Nephron progenitor cell (in vitro differentiated cells): ENCODE results near the gene NDC80.

Experiments
- DNase-seq: peaks from one replicate; pipeline ENCODE4 v3.0.0; 2021
- H3K27ac Mint-ChIP-seq: 2 replicates; pipeline ENCODE4 v1.8.0; 2021; ENCODE audit warnings: mild to moderate bottlenecking, moderate library complexity, mixed read lengths
- H3K27me3 Mint-ChIP-seq: 2 replicates; pipeline ENCODE4 v1.8.0; 2021; ENCODE audit warnings: mild to moderate bottlenecking, low read depth, mixed read lengths; ENCODE audit not compliant: poor library complexity
- H3K36me3 Mint-ChIP-seq: 2 replicates; pipeline ENCODE4 v1.8.0; 2021; ENCODE audit warnings: low read depth, mixed read lengths
- H3K4me1 Mint-ChIP-seq: 2 replicates; pipeline ENCODE4 v1.8.0; 2021; ENCODE audit warnings: mixed read lengths
- H3K4me3 Mint-ChIP-seq: 2 replicates; pipeline ENCODE4 v1.8.0; 2021; ENCODE audit warnings: mild to moderate bottlenecking, moderate library complexity, mixed read lengths
- H3K9me3 Mint-ChIP-seq: 2 replicates; pipeline ENCODE4 v1.8.0; 2021; ENCODE audit warnings: mild to moderate bottlenecking, moderate library complexity, mixed read lengths
- TF ChIP-seq, protein P1 (sequence below): fragments of 200-600 bp; sonication (generic); IDR thresholded peaks from 2 replicates; pipeline ENCODE4 v1.5.0; 2021; ENCODE audit warnings: antibody characterized with exemption

NDC80 gene

DNA sequence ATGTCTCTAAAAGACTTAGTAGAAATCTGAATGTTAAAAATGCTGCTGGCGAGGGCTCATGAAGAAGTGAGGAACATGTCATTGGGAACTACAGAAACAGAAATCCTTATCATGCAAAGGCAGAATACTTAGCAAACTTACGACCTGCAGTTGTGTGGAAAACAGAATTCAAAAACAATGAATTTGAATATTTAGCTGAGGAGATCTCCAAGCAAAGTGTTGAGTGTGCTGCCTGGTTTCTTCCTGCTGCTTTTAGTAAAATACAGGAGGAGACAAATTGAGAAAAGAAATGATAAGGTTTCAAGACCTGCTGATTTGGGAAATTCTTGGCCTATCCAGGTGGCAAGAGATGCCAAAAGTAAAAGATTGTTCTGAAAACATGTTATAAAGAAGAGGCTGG, 38.6 kb upstream of the NDC80 start:
- TF ChIP-seq, protein P1, sequence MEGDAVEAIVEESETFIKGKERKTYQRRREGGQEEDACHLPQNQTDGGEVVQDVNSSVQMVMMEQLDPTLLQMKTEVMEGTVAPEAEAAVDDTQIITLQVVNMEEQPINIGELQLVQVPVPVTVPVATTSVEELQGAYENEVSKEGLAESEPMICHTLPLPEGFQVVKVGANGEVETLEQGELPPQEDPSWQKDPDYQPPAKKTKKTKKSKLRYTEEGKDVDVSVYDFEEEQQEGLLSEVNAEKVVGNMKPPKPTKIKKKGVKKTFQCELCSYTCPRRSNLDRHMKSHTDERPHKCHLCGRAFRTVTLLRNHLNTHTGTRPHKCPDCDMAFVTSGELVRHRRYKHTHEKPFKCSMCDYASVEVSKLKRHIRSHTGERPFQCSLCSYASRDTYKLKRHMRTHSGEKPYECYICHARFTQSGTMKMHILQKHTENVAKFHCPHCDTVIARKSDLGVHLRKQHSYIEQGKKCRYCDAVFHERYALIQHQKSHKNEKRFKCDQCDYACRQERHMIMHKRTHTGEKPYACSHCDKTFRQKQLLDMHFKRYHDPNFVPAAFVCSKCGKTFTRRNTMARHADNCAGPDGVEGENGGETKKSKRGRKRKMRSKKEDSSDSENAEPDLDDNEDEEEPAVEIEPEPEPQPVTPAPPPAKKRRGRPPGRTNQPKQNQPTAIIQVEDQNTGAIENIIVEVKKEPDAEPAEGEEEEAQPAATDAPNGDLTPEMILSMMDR = no peak
- Mint-ChIP-seq H3K27ac (no peak overlapping the region), H3K36me3 (peaks cover 80% of the 10 kb centered on the region), H3K9me3 (peaks cover 64% of the 10 kb centered on the region), H3K27me3 (peaks cover 5% of the 10 kb centered on the region), H3K4me1 (peaks cover 26% of the 10 kb centered on the region), H3K4me3 (no peak overlapping the region)
- DNase-seq = no peak

- no peak overlapping the region for H3K27ac Mint-ChIP-seq
- H3K4me1 Mint-ChIP-seq = peaks cover 44% of the 10 kb centered on the region
- peaks cover 56% of the 10 kb centered on the region for H3K9me3 Mint-ChIP-seq
- DNase-seq = no peak
- TF ChIP-seq, protein P1 = no peak
- peaks cover 71% of the 10 kb centered on the region for H3K36me3 Mint-ChIP-seq
- peaks cover 5% of the 10 kb centered on the region for H3K27me3 Mint-ChIP-seq
- H3K4me3 Mint-ChIP-seq = no peak overlapping the region
Measured at GRCh38 chr18:2534906-2535305, 36.5 kb upstream of the NDC80 start.

DNA sequence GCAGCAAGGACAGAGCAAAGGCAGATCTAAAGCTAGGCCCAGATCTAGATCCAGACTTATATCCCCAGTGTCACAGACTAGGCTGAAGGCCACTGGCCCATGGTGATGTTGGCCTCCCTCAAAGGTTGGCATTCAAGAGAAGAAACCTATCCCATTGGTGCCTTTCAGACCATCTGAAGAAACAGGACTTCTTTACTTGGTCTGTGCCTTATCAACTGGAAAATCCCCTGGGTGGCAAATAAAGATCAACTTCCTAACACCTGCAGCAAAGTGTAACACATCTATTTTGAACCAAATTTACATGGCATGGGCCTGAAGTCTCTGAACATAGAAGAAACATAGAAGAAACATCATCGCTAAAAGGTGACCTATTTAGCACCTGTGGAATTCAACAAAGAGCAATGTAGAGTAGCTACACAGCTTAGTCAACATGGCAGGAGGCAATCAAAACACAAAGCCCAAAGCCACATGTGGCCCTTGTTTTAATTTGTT, 35.9 kb upstream of the NDC80 start:
- no peak for DNase-seq
- TF ChIP-seq, protein P1 = no peak
- H3K27me3 Mint-ChIP-seq = peaks cover 5% of the 10 kb centered on the region
- H3K9me3 Mint-ChIP-seq = peaks cover 51% of the 10 kb centered on the region
- H3K27ac Mint-ChIP-seq = no peak overlapping the region
- H3K4me1 Mint-ChIP-seq = peaks cover 50% of the 10 kb centered on the region
- no peak overlapping the region for H3K4me3 Mint-ChIP-seq
- H3K36me3 Mint-ChIP-seq = peaks cover 66% of the 10 kb centered on the region

DNA sequence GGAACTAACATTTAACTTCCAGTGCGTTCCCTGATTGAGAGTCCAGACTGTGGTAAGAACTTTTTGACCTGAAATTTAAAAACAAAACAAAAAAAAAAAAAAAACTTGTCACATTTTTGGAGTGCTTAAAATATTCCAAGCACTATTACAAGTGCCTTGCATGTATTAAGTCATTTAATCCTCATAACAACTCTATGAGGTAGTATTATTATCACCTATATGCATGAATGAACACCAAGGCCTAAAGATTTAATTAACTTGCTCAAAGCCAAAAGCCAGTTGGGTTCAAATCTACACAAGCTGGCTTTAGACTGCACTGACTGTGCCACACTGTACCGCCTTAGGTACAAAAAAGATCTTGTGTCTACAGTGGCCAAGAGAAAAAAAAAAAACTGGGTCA, 35.3 kb upstream of the NDC80 start:
- Mint-ChIP-seq H3K27ac (peak overlapping the region; percentile 83), H3K36me3 (peaks cover 60% of the 10 kb centered on the region), H3K4me1 (peaks cover 56% of the 10 kb centered on the region)

GRCh38 chr18:2536493-2536892, 34.9 kb upstream of the NDC80 start:
- peaks cover 58% of the 10 kb centered on the region for H3K36me3 Mint-ChIP-seq
- peaks cover 5% of the 10 kb centered on the region for H3K27me3 Mint-ChIP-seq
- no peak overlapping the region for H3K4me3 Mint-ChIP-seq
- peak overlapping the region; percentile 83 for H3K27ac Mint-ChIP-seq
- H3K4me1 Mint-ChIP-seq = peaks cover 60% of the 10 kb centered on the region
- DNase-seq = no peak
- TF ChIP-seq, protein P1 = no peak
- peaks cover 43% of the 10 kb centered on the region for H3K9me3 Mint-ChIP-seq

More for the DNA sequence above, 35.3 kb upstream of the NDC80 start:
- Mint-ChIP-seq H3K27me3 (peaks cover 5% of the 10 kb centered on the region), H3K4me3 (no peak overlapping the region), H3K9me3 (peaks cover 45% of the 10 kb centered on the region)
- TF ChIP-seq, protein P1 = no peak
- no peak for DNase-seq

DNA sequence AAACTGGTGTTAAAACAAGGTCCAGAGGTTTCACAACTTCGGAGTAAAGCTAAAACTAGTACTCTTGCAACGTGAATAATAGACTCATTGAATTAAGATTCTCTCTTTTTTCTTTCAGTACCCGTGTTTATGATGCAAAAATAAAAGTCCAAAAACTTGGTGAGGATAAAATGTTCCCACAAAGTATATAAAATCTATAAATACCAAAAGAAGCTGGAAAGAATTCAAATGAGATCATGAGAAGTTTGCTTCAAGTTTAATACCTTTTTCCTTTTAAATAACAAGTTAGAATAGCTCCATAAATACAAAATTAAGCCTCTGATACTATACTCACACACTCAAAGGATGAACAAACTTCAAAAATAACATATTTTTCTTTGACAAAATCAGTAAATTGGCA, 34.1 kb upstream of the NDC80 start:
- no peak for DNase-seq
- TF ChIP-seq, protein P1 = no peak
- Mint-ChIP-seq H3K4me3 (no peak overlapping the region), H3K36me3 (peaks cover 50% of the 10 kb centered on the region), H3K27ac (peak overlapping the region; percentile 92), H3K27me3 (no peaks in the 10 kb centered on the region), H3K9me3 (peaks cover 35% of the 10 kb centered on the region), H3K4me1 (peaks cover 66% of the 10 kb centered on the region)
